ENCODE measurements around the gene CPNE1. TPM values are rescaled to one million over a fixed set of nuclear protein-coding genes. Genes with fewer than 3 reads are reported as not detected.

CPNE1 gene
- total and polyA plus RNA-seq, 2 of the 8 experiments (the other 6 are each of a cell fraction or from before 2014, with no cell fraction given): 294 to 346 TPM

GRCh38 chr20:35606127-35606526, 58.6 kb downstream of the CPNE1 start:
- POLR2A ChIA-PET (ENCODE audit: partially characterized antibody): interaction anchor here (1.5 to 2.6 kb wide), 2 partner anchors 10 to 136 kb away, joined by 4 to 6 read pairs; partner anchors contain the start of genes RBM39 and SPAG4
- CTCF ChIA-PET (ENCODE audit: partially characterized antibody): interaction anchor here (0.8 to 8.3 kb wide), 7 partner anchors 11 to 95 kb away, joined by 3 to 121 read pairs (median 5); partner anchors contain the start of genes ERGIC3 and SPAG4

More at GRCh38 chr20:35606127-35606526, 58.6 kb downstream of the CPNE1 start:
- H2BK15ac ChIP-seq (ENCODE audit: low read length): no peak overlapping the region
- TF ChIP-seq USF2 (IDR thresholded peaks at IDR 0.05; ENCODE audit: low read length) (no peak), TAF7 (optimal IDR thresholded peaks at IDR 0.05; ENCODE audit: borderline replicate concordance, low read depth, low read length) (no peak), SIX5 (IDR thresholded peaks at IDR 0.05; ENCODE audit: low read depth, low read length) (no peak)
- peaks cover 6 to 25% (median 21%) of the 10 kb centered on the region in 4 experiments for H3K27me3 ChIP-seq (replicated peaks in 1 of 4; ENCODE audit: control insufficient read depth in 3 of 4, extremely low read depth in 1 of 4, insufficient read depth in 3 of 4, low read length in 3 of 4)
- no peak overlapping the region for H3K27ac ChIP-seq (ENCODE audit: low read depth, low read length)
- no peak overlapping the region for H3K14ac ChIP-seq (ENCODE audit: insufficient read length)
- H3K9me3 ChIP-seq (ENCODE audit: insufficient read depth in 2 of 2, low read depth in 1 of 2, low read length in 1 of 2): no peaks in the 10 kb centered on the region
- no peak overlapping the region for H4K8ac ChIP-seq (ENCODE audit: extremely low read depth, insufficient read depth, low read length)
- no peak overlapping the region for H2BK5ac ChIP-seq (ENCODE audit: low read depth, low read length)
- H3K23me2 ChIP-seq (ENCODE audit: low read depth, low read length): peaks cover 3% of the 10 kb centered on the region; the same call in 1 of the 2 replicates
- no peaks in the 10 kb centered on the region for H3K79me1 ChIP-seq (ENCODE audit: low read depth, low read length)
- H3K36me3 ChIP-seq (ENCODE audit: control insufficient read depth in 2 of 4, insufficient read depth in 4 of 4, low read length in 3 of 4): no peaks in the 10 kb centered on the region
- 92% methylated on average over 4 of the region's 4 CpGs; no CpG with 5 or more reads in 1 of the 2 experiments for WGBS, 2 experiments (ENCODE audit: extremely low coverage in 1 of 2, insufficient coverage in 1 of 2, insufficient read length in 1 of 2, insufficient replicate concordance in 2 of 2, low coverage in 1 of 2, low lambda C conversion rate in 2 of 2, missing lambda C conversion rate in 1 of 2)
- no peak overlapping the region for H2BK12ac ChIP-seq (ENCODE audit: low read depth, low read length)
- H4K91ac ChIP-seq (replicated peaks; ENCODE audit: insufficient read length, low read length): no peak overlapping the region
- no peak overlapping the region for H3K56ac ChIP-seq (replicated peaks; ENCODE audit: insufficient read length, low read depth, low read length)
- H3K4me1 ChIP-seq (replicated peaks in 1 of 4; ENCODE audit: control insufficient read depth in 3 of 4, insufficient read depth in 4 of 4, low read length in 3 of 4): peaks cover 0 to 7% (median 4%) of the 10 kb centered on the region in 4 experiments; a peak in 4 of 7 replicates
- no peak overlapping the region for H4K5ac ChIP-seq (ENCODE audit: insufficient read length, low read depth, low read length)
- H3K79me2 ChIP-seq (ENCODE audit: control insufficient read depth in 1 of 2, insufficient read depth in 2 of 2, low read length in 2 of 2): no peaks in the 10 kb centered on the region
- H2BK120ac ChIP-seq (replicated peaks; ENCODE audit: low read depth, low read length): no peak overlapping the region
- H2AK5ac ChIP-seq (ENCODE audit: low read depth, low read length): no peak overlapping the region
- DNase-seq (ENCODE audit: low read depth in 1 of 2, low spot score in 2 of 2) (no peak), FAIRE-seq (no peak)
- no peak overlapping the region for H3K9ac ChIP-seq (replicated peaks in 1 of 4; ENCODE audit: extremely low read depth in 1 of 4, low read depth in 3 of 4, low read length in 3 of 4)
- no peaks in the 10 kb centered on the region for H4K20me1 ChIP-seq (replicated peaks in 1 of 2; ENCODE audit: control insufficient read depth in 1 of 2, insufficient read depth in 2 of 2, low read length in 2 of 2)
- H3K23ac ChIP-seq (ENCODE audit: insufficient read length): no peak overlapping the region
- no peak overlapping the region for H3K4me2 ChIP-seq (ENCODE audit: insufficient read depth in 1 of 2, low read depth in 2 of 2, low read length in 2 of 2)
- H3K4ac ChIP-seq (replicated peaks; ENCODE audit: insufficient read length, low read depth, low read length): no peak overlapping the region
- no peak overlapping the region for H3K4me3 ChIP-seq (ENCODE audit: extremely low read depth in 1 of 4, insufficient read depth in 2 of 4, low read depth in 3 of 4, low read length in 4 of 4)
- H3K18ac ChIP-seq (ENCODE audit: extremely low read depth, low read length): no peak overlapping the region
- H2BK20ac ChIP-seq (ENCODE audit: low read length): no peak overlapping the region
- H2AFZ ChIP-seq (ENCODE audit: low read length): no peak overlapping the region
